Transverse colon (tissue), 4 donors: ENCODE data around the gene C1orf21. TPM values are rescaled to one million over a fixed set of nuclear protein-coding genes. Genes with fewer than 3 reads are reported as not detected.

Source experiments
- DNase-seq: peaks from one replicate; pipeline ENCODE4 v3.0.0-alpha.2; 2019
- H3K27ac ChIP-seq, 4 donors: fragments of 200-600 bp; sonication (generic); 2 replicates each; pipeline ENCODE4 v1.5.1; 2016 to 2018; ENCODE audit warnings: inconsistent platforms in 4 of 4
- H3K27me3 ChIP-seq: fragments of 200-600 bp; sonication (generic); 2 replicates; pipeline ENCODE4 v1.5.1; 2017; ENCODE audit warnings: inconsistent platforms
- H3K36me3 ChIP-seq, 4 donors: fragments of 200-600 bp; sonication (generic); 2 replicates each; pipeline ENCODE4 v1.5.1; 2017 to 2019; ENCODE audit warnings: inconsistent platforms in 4 of 4
- H3K4me1 ChIP-seq, 4 donors: fragments of 200-600 bp; sonication (generic); 2 replicates each; pipeline ENCODE4 v1.5.1; 2017 to 2020; ENCODE audit warnings: inconsistent platforms in 4 of 4
- H3K4me3 ChIP-seq, 4 donors: fragments of 200-600 bp; sonication (generic); 1 replicate in 1 of 4; 2 replicates in 3 of 4; pipeline versions ENCODE4 v1.5.1 to v1.6.1; 2017 to 2019; ENCODE audit warnings: inconsistent platforms in 4 of 4
- H3K9me3 ChIP-seq, 2 donors: fragments of 200-600 bp; sonication (generic); 2 replicates each; pipeline ENCODE4 v1.5.1; 2017 to 2019; ENCODE audit warnings: inconsistent platforms in 2 of 2
- CTCF ChIP-seq, 5 experiments: fragments of 200-600 bp in 3 of 5; fragments of 450-650 bp in 2 of 5; sonication (generic) in 3 of 5; IDR thresholded peaks; 1 replicate in 2 of 5; 2 replicates in 3 of 5; pipeline ENCODE4 v1.5.1; 2016 to 2017; ENCODE audit warnings: antibody characterized with exemption in 5 of 5, inconsistent platforms in 3 of 5, mild to moderate bottlenecking in 2 of 5, moderate library complexity in 1 of 5
- EP300 ChIP-seq: sonication (generic); formaldehyde crosslinking; IDR thresholded peaks from one replicate; pipeline ENCODE4 v1.6.1; 2017; ENCODE audit warnings: antibody characterized with exemption, low read depth
- POLR2A ChIP-seq: fragments of 450-650 bp; IDR thresholded peaks from one replicate; pipeline ENCODE4 v1.6.1; 2016; ENCODE audit warnings: antibody characterized with exemption, mild to moderate bottlenecking, moderate library complexity
- POLR2AphosphoS5 ChIP-seq, 3 donors: sonication (generic); formaldehyde crosslinking; IDR thresholded peaks; one replicate each; pipeline ENCODE4 v1.6.1; 2016; ENCODE audit warnings: antibody characterized with exemption in 3 of 3
- WGBS, 2 donors: methylation state at CpG; one replicate each; pipeline ENCODE4 v1.1.5; 2018; ENCODE audit warnings: low coverage in 1 of 2; 5-methylcytosine and 5-hydroxymethylcytosine counted together
- in situ Hi-C, 4 donors: fragments of 200-750 bp; cut with MboI; loops; one replicate each; pipeline versions ENCODE4 v1.15.0 to v1.15.1; 2017; ENCODE audit warnings: low sequenced_read_pairs in 3 of 4, low pct_ligation_motif_present in 1 of 4, low pct_unique_long_range_greater_than_20kb in 1 of 4
- intact Hi-C: fragments of 100-400 bp; cut with DNase I; formaldehyde crosslinking; loops from one replicate; pipeline ENCODE4 v1.15.1; 2023; ENCODE audit warnings: low total_unique reads
- total RNA-seq, 4 donors: library from RNA; depleted of rRNA; stranded (reverse); fragments of >200 nt; gene quantifications; one replicate each; pipeline ENCODE4 v1.1.0, GENCODE V29; 2016

The C1orf21 gene
- total RNA-seq, 4 donors from 2014 or later, result 38.4 to 70.0 (median 62.4) TPM

- H3K4me1 ChIP-seq, result peaks cover 4 to 37% (median 12%) of the 10 kb centered on the region in 4 donors
- intact Hi-C loops, result no loop called here
These were observed 143.4 kb downstream of the C1orf21 start for GRCh38 chr1:184530226-184530625.

GRCh38 chr1:184531296-184531695, 144.5 kb downstream of the C1orf21 start:
- Histone ChIP-seq H3K4me3 (no peak overlapping the region), H3K9me3 (no peaks in the 10 kb centered on the region), H3K27me3 (no peaks in the 10 kb centered on the region), H3K4me1 (peaks cover 4 to 37% (median 12%) of the 10 kb centered on the region in 4 donors), H3K27ac (no peak overlapping the region), H3K36me3 (no peaks in the 10 kb centered on the region)
- intact Hi-C loops, result no loop called here
- WGBS, 2 donors, result 87 to 92% methylated on average over 1 of the region's 1 CpG
- no peak for DNase-seq
- TF ChIP-seq CTCF (IDR thresholded peaks at IDR 0.05), result no peak
- TF ChIP-seq EP300, result no peak
- TF ChIP-seq POLR2AphosphoS5 (IDR thresholded peaks at IDR 0.05), result no peak
- no peak for TF ChIP-seq POLR2A
- in situ Hi-C loops, result no loop called here

More at GRCh38 chr1:184530226-184530625, 143.4 kb downstream of the C1orf21 start:
- Histone ChIP-seq H3K27me3 (no peaks in the 10 kb centered on the region), H3K36me3 (no peaks in the 10 kb centered on the region), H3K27ac (no peak overlapping the region), H3K9me3 (no peaks in the 10 kb centered on the region), H3K4me3 (no peak overlapping the region)
- no peak for DNase-seq
- 95 to 100% methylated on average over 2 of the region's 2 CpGs for WGBS, 2 donors
- TF ChIP-seq POLR2AphosphoS5 (IDR thresholded peaks at IDR 0.05) (no peak), EP300 (no peak)
- in situ Hi-C loops, result no loop called here

- TF ChIP-seq POLR2AphosphoS5 (IDR thresholded peaks at IDR 0.05) (no peak), EP300 (no peak), POLR2A (no peak), CTCF (IDR thresholded peaks at IDR 0.05) (no peak)
- peak overlapping the region in 2 of 4 donors; percentile 10 to 15 for H3K27ac ChIP-seq
- in situ Hi-C loops (no loop called here), intact Hi-C loops (no loop called here)
- no peaks in the 10 kb centered on the region for H3K36me3 ChIP-seq
- H3K4me3 ChIP-seq, result no peak overlapping the region
- peaks cover 4 to 37% (median 12%) of the 10 kb centered on the region in 4 donors for H3K4me1 ChIP-seq
- no peaks in the 10 kb centered on the region for H3K27me3 ChIP-seq
- 67 to 81% methylated on average over 1 to 2 of the region's 2 CpGs for WGBS, 2 donors
- no peaks in the 10 kb centered on the region for H3K9me3 ChIP-seq
- no peak for DNase-seq
These were observed 145.4 kb downstream of the C1orf21 start for GRCh38 chr1:184532199-184532598.

- peak overlapping the region in 2 of 4 donors; percentile 10 to 70 for H3K27ac ChIP-seq
- 55 to 60% methylated on average over 2 of the region's 2 CpGs for WGBS, 2 donors
- no peaks in the 10 kb centered on the region for H3K9me3 ChIP-seq
- intact Hi-C loops, result no loop called here
- no peaks in the 10 kb centered on the region for H3K36me3 ChIP-seq
- no peak overlapping the region for H3K4me3 ChIP-seq
- no peaks in the 10 kb centered on the region for H3K27me3 ChIP-seq
- H3K4me1 ChIP-seq, result peaks cover 4 to 37% (median 12%) of the 10 kb centered on the region in 4 donors
- no peak for DNase-seq
- in situ Hi-C loops, result no loop called here
- no peak for TF ChIP-seq POLR2AphosphoS5 (IDR thresholded peaks at IDR 0.05)
These were observed 146.2 kb downstream of the C1orf21 start for GRCh38 chr1:184533049-184533448.

GRCh38 chr1:184533915-184534314, 147.1 kb downstream of the C1orf21 start:
- Histone ChIP-seq H3K9me3 (peaks cover 0 to 6% of the 10 kb centered on the region in 2 donors), H3K4me3 (no peak overlapping the region), H3K27ac (peak overlapping the region; percentile 60 to 75 (median 70)), H3K36me3 (no peaks in the 10 kb centered on the region), H3K4me1 (peaks cover 4 to 37% (median 12%) of the 10 kb centered on the region in 4 donors), H3K27me3 (no peaks in the 10 kb centered on the region)
- intact Hi-C loops, result no loop called here
- in situ Hi-C loops, result no loop called here
- no peak for DNase-seq
- whole genome bisulfite sequencing, 2 donors, result 37 to 63% methylated on average over 3 to 4 of the region's 4 CpGs
- TF ChIP-seq EP300 (no peak), POLR2A (no peak), POLR2AphosphoS5 (IDR thresholded peaks at IDR 0.05) (no peak), CTCF (IDR thresholded peaks at IDR 0.05) (no peak)
